CMK (cell line): ENCODE results near the gene ELMO1.

Source experiments
- DNase-seq: peaks from one replicate; pipeline ENCODE4 v3.0.0-alpha.2; 2010; ENCODE audit warnings: low read depth

The ELMO1 gene

DNA sequence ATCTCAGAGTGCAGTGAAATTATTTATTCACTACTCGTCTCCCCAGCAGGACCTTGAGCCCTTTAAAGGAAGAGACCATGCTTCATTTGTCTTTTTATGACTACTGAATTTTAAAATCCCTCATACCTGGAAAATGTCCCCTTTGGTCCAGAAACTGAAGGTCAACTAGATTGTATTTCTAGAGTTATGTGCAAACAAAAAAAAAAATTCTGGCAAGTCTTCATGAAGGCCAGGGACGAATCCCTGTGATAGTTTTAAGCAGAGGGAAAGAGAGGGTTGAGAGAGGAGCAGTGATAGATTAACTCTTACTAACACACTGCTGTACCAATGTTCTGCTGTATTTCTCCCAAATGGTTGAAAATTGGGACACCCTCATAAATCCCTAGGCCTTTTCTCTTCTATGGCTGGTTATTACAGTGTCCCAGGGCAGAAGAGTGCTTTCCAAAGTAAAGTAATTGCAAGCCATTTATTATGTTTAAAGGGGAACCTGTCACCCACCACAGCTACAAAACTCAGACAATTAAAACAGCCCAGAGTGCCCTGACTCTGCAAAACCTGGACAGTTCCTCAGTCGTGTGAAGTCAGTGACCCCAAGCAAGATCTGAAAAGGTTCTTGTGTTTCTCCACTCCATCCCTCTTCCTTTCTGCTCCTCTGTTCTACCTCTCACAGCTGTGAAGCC is 541.6 kb downstream of the ELMO1 start:
- no peak for DNase-seq

- no peak for DNase-seq
Measured at GRCh38 chr7:36906448-36906847, 542.2 kb downstream of the ELMO1 start.

DNA sequence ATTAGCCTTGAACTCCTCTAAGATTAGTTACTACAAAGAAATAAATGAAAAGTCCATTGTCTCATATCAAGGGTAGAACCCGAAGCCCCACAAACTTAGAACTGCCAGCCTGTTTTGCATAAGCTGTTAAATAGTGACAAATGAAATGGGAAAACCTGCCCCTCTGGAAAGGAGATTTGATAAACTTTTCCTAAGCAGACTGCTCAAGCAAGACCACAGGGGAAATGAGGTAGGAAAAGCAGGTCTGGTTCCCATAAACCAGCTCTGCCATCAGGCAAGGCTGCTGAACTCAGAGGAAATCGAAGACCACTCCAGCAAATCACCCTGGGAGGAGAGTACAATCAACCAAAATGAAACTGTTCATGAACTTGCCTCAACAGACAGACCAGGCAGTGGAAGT is 542.8 kb downstream of the ELMO1 start:
- DNase-seq, result no peak

DNA sequence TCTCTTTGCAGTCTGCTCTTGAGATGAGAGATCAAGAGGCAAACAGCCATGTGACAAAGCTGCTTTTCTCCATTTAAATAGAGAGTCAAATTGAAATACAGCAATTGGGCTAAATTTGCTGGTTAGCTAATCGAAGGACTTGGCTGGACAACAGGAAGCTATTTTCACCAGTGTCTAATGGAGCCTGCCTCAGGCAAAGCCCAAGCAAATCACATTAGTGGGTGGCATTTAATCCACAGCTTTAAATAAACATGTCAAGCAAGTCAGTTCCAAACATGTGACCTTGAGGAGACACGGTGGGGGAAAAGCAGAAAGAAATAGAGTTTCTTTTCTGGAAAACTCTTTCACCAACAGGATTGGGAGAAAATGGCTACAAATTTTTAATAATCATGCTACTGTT is 543.9 kb downstream of the ELMO1 start:
- no peak for DNase-seq

- no peak for DNase-seq
Measured at GRCh38 chr7:36904101-36904500, 544.6 kb downstream of the ELMO1 start.

- no peak for DNase-seq
Measured at GRCh38 chr7:36900988-36901710, 547.5 kb downstream of the ELMO1 start.

DNA sequence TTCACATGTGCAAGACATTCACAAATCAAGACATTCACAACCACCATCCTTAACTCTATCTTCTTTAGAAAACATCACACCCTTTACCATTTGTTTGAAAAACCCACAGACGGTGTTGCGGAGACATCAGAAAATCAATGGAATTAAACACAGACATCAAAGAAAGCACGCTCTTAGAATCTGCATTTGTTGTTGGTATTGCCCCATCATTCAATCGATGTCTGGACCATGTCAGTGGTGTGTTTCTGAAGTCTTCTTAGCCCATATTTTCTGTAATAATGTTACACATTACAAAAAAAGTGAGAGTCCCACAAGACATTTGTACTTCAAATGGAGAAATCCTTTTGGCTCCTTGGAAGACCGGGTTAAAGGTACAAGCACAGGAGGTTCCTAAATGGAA is 550.5 kb downstream of the ELMO1 start:
- DNase-seq, result no peak

GRCh38 chr7:36896956-36897590 is 551.6 kb downstream of the ELMO1 start:
- DNase-seq, result no peak

DNA sequence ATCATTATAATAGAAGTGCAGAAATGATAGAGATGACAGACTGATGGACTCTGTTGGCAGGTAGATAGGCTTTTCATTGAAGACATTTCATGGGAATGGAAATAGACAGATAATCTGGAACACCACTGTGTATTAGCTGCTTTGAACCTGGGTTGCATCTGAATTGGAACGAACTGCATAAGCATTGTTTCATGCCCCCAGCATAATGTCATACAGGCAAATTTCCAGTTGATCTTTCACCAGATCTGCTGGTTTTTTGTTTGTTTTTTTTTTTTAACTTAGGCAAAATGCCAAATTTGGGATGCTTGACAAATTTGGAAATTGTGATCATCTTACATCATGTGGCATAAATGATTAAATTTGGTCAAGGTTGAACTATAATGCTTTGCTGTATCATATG is 552.2 kb downstream of the ELMO1 start:
- no peak for DNase-seq

- no peak for DNase-seq
Measured at GRCh38 chr7:36895192-36895591, 553.5 kb downstream of the ELMO1 start.

GRCh38 chr7:36894190-36894589 is 554.5 kb downstream of the ELMO1 start:
- no peak for DNase-seq

- DNase-seq, result no peak
Measured at GRCh38 chr7:36889182-36889581, 559.5 kb downstream of the ELMO1 start.

- no peak for DNase-seq
Measured at GRCh38 chr7:36887969-36888368, 560.7 kb downstream of the ELMO1 start.

- DNase-seq, result no peak
Measured at GRCh38 chr7:36887233-36887632, 561.4 kb downstream of the ELMO1 start.

GRCh38 chr7:36884910-36885309 is 563.8 kb downstream of the ELMO1 start:
- DNase-seq, result no peak

DNA sequence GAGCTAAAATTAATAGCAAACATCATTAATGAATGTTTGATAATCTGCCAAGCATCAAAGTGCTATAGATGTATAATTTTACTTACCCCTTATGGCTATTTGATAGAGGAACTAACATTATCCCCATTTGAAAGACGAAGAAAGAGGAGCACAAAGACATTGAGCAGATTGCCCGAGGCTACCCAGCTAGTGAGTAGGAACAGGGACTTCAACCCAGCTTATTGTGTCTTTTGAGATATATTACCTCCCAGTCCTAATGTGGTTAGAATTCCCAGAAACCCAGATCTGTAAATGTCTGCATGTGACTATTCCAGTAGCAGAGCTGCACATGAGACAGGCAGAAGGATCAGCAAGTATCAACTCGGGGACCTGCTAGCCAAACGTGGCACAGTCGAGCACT is 564.3 kb downstream of the ELMO1 start:
- DNase-seq, result no peak

DNA sequence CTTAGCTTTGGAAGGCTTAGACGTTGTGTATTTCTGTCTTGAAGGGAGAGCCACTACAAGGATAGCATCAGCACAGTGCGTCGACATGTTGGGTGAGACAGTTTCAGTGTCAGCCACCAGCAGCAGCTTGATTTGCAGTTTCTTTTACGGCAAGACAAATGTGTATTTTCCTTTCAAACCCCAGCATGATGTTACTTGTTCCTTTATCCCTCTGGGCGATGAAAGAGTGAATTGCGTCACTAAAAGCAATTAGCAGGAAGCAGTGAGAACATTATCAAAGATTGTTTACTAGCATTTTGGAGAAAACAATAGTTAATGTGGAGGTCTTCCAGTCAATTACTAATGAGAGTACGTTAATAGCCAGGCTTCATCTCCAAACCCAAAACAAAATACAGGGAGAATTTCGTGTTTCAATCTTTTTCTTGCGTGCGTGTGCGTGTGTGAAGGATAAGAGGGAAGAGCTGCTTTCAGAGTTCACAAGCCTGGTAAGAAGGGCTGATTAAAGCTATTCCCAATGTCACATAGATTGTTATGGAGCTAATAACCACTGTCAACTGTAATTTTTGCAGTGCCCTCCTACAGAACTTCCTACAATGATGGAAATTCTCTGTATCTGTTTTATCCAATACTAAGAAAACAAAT is 567.3 kb downstream of the ELMO1 start:
- no peak for DNase-seq

DNA sequence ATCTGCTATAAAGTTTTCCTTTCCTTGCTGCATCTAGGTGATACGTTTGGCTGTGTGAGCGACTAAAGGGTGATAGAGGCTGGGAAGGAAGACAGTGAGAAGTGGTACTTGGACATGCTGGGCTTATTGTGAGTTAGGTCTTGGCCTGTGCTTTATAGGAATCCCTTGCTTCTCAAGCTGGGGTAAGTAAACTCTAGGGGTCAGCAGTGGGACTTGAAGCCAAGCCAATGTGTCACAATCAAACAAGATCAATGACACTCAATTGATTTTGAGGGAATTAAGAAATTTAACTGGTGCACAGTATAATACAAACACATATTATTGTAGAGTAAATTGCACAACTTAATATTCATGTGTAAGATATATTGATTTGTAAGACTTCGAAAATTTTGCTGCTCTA is 568.6 kb downstream of the ELMO1 start:
- no peak for DNase-seq

DNA sequence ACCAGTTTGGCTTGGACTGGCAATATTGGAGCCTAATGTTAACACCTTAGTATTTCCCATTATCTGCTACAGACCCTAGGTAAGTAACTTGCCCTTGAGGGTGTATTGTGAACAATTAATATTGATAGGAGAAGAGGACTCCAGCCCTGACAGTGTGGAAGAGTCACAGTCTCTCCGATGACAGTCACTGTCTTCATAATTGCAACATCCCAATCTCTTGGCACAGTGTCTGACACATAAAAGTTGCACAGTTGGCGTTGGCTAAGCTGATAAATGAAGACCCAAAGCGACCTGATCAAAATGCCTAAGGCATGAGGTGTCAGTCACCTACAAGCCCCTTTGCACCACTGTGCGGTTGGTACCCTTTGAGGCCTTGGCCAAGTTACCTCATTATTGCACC is 569.6 kb downstream of the ELMO1 start:
- no peak for DNase-seq

DNA sequence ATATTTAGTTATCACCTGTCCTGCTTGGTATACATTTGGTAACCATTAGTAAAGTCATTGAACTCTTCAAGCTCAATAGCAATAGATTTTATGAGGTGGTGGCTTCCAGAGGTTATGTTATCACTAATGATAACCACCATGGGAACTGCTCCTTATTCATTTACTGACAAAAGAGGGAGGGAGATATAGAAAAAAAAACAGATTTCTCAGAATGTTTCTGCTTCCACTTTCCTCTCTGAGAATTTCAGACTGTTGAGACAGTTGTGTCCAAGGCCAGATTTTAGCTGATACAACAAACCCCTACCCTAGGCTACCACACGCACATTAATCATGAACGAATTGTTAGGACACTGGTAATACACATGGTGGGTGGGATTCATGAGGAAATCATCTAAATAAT is 570.4 kb downstream of the ELMO1 start:
- no peak for DNase-seq

- DNase-seq, result no peak
Measured at GRCh38 chr7:36875794-36876193, 572.9 kb downstream of the ELMO1 start.

GRCh38 chr7:36874041-36874440 is 574.6 kb downstream of the ELMO1 start:
- no peak for DNase-seq

GRCh38 chr7:36871863-36872262 is 576.8 kb downstream of the ELMO1 start:
- no peak for DNase-seq
